ENCODE measurements around the gene MYL9. TPM values are rescaled to one million over a fixed set of nuclear protein-coding genes. Genes with fewer than 3 reads are reported as not detected.

The MYL9 gene
- polyA plus RNA-seq, 3 donors: 0.08 to 0.20 TPM; not detected in 1

- Histone ChIP-seq H2AFZ (ENCODE audit: insufficient read depth, low read depth, low read length, poor library complexity, severe bottlenecking) (no peak overlapping the region), H3K36me3 (replicated peaks in 1 of 2; ENCODE audit: control insufficient read depth in 1 of 2, insufficient read depth in 2 of 2, low read length in 2 of 2) (peaks cover 43 to 63% of the 10 kb centered on the region in 2 donors), H3K4me2 (replicated peaks; ENCODE audit: extremely low read depth, low read length, poor library complexity, severe bottlenecking) (no peak overlapping the region), H4K20me1 (ENCODE audit: insufficient read depth, low read length) (peaks cover 38% of the 10 kb centered on the region), H3K9ac (ENCODE audit: insufficient read depth, low read length, poor library complexity, severe bottlenecking) (no peak overlapping the region), H3K4me1 (ENCODE audit: control insufficient read depth in 1 of 2, insufficient read depth in 2 of 2, low read length in 2 of 2) (peaks cover 22% of the 10 kb centered on the region in 2 donors), H3K27me3 (ENCODE audit: control insufficient read depth in 2 of 2, insufficient read depth in 2 of 2, low read length in 2 of 2) (no peaks in the 10 kb centered on the region), H3K4me3 (replicated peaks in 1 of 3; ENCODE audit: low read depth in 2 of 3, low read length in 3 of 3) (no peak overlapping the region), H3K27ac (ENCODE audit: low read depth in 1 of 2, low read length in 2 of 2) (peak overlapping the region in 1 of 2 donors; percentile 51), H3K79me2 (ENCODE audit: insufficient read depth, low read length) (peaks cover 2% of the 10 kb centered on the region), H3K9me3 (replicated peaks in 1 of 2; ENCODE audit: control insufficient read depth in 1 of 2, insufficient read depth in 1 of 2, low read length in 2 of 2) (no peaks in the 10 kb centered on the region)
- intact Hi-C loops (cut with micrococcal nuclease): no loop called here
- Mint-ChIP-seq H3K4me3 (no peak overlapping the region), H3K36me3 (peaks cover 48 to 62% of the 10 kb centered on the region in 2 donors), H3K27me3 (ENCODE audit: low read depth in 3 of 3) (no peaks in the 10 kb centered on the region), H3K9me3 (no peaks in the 10 kb centered on the region), H3K27ac (peak overlapping the region in 4 of 7 donors; percentile 18 to 57 (median 46)), H3K4me1 (peaks cover 29% of the 10 kb centered on the region)
- DNase-seq: no peak
- WGBS (ENCODE audit: insufficient coverage): 91% methylated on average over 2 of the region's 2 CpGs
- no peak for TF ChIP-seq CTCF (IDR thresholded peaks at IDR 0.05)
These were observed 42.7 kb downstream of the MYL9 start for GRCh38 chr20:36584018-36584481.

GRCh38 chr20:36585410-36586125 is 44.2 kb downstream of the MYL9 start:
- no peak overlapping the region for H3K4me2 ChIP-seq (replicated peaks; ENCODE audit: extremely low read depth, low read length, poor library complexity, severe bottlenecking)
- TF ChIP-seq CTCF (IDR thresholded peaks at IDR 0.05): no peak
- Mint-ChIP-seq H3K4me1 (peaks cover 29% of the 10 kb centered on the region), H3K27ac (no peak overlapping the region), H3K27me3 (ENCODE audit: low read depth in 3 of 3) (no peaks in the 10 kb centered on the region), H3K4me3 (no peak overlapping the region), H3K9me3 (no peaks in the 10 kb centered on the region), H3K36me3 (peaks cover 38 to 62% of the 10 kb centered on the region in 2 donors)
- H4K20me1 ChIP-seq (ENCODE audit: insufficient read depth, low read length): peaks cover 27% of the 10 kb centered on the region
- no peak for DNase-seq
- peaks cover 4% of the 10 kb centered on the region for H3K79me2 ChIP-seq (ENCODE audit: insufficient read depth, low read length)
- intact Hi-C loops (cut with micrococcal nuclease): no loop called here
- no peak overlapping the region for H3K9ac ChIP-seq (ENCODE audit: insufficient read depth, low read length, poor library complexity, severe bottlenecking)
- no CpG with 5 or more reads among the region's 8 CpGs for WGBS (ENCODE audit: insufficient coverage)
- H3K27me3 ChIP-seq (ENCODE audit: control insufficient read depth in 2 of 2, insufficient read depth in 2 of 2, low read length in 2 of 2): no peaks in the 10 kb centered on the region
- no peak overlapping the region for H3K4me3 ChIP-seq (replicated peaks in 1 of 3; ENCODE audit: low read depth in 2 of 3, low read length in 3 of 3)
- peaks cover 29 to 57% of the 10 kb centered on the region in 2 donors for H3K36me3 ChIP-seq (replicated peaks in 1 of 2; ENCODE audit: control insufficient read depth in 1 of 2, insufficient read depth in 2 of 2, low read length in 2 of 2)
- H2AFZ ChIP-seq (ENCODE audit: insufficient read depth, low read depth, low read length, poor library complexity, severe bottlenecking): no peak overlapping the region
- H3K4me1 ChIP-seq (ENCODE audit: control insufficient read depth in 1 of 2, insufficient read depth in 2 of 2, low read length in 2 of 2): peaks cover 23 to 25% of the 10 kb centered on the region in 2 donors
- H3K9me3 ChIP-seq (replicated peaks in 1 of 2; ENCODE audit: control insufficient read depth in 1 of 2, insufficient read depth in 1 of 2, low read length in 2 of 2): no peaks in the 10 kb centered on the region
- no peak overlapping the region for H3K27ac ChIP-seq (ENCODE audit: low read depth in 1 of 2, low read length in 2 of 2)
